SHP77 (cell line): ENCODE data around the gene MTPN.

Experiments used
- DNase-seq, 2 experiments: peaks; one replicate each; lab custom pipeline; 2025; lab: John Stamatoyannopoulos, UW

The MTPN gene

DNA sequence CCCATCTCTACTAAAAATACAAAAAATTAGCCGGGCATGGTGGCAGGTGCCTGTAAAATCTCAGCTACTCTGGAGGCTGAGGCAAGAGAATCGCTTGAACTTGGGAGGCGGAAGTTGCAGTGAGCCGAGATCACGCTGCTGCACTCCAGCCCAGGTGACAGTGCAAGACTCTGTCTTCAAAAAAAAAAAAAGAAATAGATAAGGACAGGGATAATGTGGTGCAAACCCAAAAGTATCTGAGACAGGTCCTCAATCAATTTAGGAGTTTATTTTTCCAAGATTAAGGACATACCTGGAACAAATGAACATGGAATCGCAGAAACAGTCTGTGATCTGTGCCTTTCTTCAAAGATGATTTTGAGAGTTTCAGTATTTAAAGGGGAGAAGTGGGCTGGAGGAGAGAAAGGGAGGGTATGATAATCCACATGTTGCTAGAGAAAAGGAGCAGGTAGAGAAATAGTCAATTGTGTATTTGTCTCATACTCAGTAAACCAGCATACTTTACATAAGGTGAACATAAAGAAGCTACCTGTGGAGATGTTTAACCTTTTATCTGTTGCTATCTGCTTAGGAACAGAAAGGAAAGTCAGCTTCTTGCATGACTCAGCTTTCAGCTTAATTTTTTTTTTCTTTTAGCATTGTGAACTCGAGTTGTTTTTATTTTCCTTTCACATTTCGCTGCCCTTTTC is 4.9 kb upstream of the MTPN start:
- DNase-seq, result no peak

DNA sequence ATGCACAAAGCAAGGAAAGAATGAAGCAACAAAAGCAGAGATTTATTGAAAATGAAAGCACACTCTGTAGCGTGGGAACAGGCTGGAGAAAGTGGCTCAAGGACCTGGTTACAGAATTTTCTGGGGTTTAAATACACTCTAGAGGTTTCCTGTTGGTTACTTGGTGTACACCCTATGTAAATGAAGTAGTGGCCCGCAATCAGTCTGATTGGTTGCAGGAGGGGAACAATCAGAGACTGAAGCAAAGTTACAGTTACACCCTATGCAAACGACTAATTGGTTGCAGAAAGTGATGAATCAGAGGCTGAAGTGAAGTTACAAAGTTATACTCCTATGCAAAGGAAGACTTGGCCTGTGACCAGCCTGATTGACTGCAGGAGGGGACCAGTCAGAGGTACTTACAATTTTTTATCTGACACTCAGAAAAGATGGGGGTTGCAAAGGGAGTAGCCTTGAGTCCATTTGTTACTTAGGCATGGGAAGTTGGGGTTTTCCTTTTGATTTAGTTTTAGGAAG is 3.6 kb upstream of the MTPN start:
- DNase-seq, result no peak

DNA sequence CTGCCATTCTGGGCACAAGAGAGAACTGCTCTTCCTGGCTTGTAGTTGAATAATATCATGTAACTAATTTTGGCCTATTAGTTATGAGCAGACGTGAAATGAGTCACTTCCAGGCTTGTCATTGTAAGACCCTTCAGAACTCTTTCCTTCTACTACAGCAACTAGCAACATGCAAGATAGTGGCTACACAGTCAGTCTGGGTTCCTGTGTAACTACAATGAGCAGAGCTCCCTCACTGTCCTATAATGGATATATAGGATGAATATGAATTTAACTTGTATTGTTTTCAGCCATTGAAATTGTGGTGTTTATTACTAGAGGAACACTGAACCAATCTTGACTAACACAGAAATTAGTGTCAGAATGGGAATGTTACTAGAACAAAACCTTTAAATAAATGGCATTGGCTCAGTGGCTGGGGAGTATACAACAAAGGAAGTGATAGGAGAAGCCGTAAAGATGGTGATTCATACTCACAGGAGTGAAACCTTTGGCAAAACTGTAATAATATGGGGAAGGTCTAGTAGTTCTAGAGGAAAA is 2.9 kb upstream of the MTPN start:
- no peak for DNase-seq

DNA sequence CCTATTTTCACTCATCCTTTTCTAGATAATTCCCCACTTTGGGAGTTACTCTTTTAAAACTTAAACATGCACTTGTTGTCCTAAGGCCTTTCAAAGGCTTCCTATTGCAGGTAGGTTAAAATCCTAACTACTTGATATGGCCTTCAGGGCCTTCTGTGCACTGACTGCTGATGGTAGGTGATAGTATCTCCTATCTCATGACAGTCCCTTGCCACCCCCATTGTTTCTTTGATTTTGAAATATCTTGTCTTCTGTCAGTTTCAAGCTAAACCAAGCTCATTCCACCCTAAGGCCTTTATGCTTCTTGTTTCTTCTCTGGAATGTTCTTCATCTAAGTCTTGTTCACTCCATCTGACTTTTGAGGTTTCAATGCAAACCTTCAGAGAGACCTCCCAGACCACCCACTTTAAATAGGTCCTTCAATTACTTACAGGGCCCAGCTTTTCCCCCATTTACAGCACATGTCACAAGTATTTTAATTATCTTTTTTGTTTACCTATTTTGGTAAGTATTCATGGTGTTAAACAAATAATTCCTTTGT is 2.4 kb upstream of the MTPN start:
- DNase-seq, result no peak

DNA sequence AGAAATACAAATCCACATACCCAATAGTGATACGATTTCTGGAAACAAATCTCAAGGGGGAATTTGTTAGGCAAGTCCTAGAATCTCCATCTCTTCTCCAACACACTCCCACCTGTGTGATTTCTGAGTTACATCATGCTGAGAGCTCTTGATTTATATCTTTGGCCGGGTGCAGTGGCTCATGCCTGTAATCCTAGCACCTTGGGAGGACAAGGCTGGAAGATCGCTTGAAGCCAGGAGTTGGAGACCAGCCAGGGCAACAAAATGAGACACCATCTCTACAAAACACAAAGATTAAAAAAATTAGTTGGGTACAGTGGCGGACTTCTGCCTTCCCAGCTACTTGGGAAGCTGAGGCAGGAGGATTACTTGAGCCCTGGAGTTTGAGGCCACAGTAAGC is 1.5 kb upstream of the MTPN start:
- DNase-seq, result no peak

DNA sequence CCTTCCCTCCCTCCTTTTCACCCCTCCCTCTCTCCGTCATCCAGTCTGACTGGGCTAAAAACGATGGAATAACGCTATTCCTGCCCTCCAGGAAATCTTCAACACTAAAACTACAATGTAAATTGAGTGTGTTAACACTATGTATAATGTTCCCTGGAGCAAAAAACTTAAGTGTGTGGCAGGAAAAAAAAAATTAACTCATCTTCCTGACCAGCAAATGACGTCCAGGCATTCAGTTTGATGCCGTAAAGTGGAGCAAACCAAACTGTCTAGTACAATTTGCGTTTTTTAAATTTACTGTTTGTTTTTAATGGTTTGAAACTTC is 545 bp upstream of the MTPN start:
- no peak for DNase-seq

DNA sequence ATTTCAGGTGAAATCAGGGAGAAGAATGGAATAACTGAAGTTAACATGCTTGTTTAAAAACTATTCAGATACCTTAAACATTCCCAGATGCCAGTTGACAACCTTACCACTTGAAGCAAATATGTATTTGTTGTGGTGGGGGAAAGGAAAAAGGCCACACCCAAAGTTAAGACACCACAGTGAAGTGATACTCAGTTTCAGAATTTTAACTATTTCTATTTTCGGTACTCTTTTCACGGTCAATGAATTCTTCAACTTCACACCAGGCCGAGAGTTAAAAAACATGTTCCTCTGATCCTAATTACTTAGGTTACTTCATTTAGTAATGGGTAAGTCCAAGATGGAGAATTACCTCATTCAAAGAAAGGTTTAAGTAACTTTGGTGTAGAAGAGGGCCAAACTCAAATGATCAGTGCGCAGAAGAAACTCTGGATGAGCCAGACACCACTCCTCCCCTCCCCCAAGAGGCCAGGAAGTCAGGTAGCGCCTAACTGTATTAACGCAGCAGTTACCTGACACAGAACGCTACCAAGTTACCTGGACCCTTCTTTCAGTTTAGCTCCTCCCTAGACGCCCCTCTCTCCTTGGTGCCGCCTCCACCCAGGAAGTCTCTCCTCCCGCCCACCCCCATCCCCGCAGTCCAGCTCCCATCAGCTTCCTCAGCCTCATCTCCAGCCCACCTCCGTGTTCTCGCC is 700 bp downstream of the MTPN start:
- no peak for DNase-seq

DNA sequence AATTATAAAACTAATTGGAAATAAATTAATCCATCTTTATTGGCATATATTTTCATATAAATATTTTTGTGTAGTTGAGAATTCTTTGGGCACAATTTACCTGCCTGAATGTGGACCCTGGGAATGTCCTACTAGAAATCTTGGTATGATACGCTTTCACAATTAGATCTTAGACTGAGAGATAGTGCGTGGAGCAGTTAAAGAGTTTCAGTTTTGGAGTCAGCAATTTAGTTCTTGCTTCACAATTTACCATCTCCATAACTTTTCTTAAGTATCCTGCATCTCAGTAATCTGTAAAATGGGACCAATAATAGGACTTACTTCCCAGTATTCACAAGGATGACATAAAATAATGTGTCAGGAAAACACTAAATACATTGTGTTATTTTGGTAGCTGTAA is 2.0 kb downstream of the MTPN start:
- no peak for DNase-seq

DNA sequence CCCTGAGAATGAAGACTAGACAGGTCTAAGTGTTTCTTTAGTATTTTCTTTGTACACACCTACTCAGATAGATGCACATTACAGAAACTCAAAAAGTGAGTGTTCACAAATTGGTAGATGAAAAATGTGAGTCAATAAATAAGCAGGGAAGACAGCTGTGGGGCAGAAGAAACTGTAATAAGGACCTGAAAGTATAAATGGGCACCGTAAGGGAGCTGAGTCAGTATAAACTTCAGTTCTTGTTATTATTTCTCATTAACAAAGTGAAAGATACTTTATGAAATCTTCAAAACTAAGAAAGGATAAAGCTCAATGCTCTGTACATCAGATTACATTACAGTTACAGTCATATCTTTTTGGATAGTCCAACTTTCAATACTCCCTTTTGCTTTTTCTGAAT is 2.5 kb downstream of the MTPN start:
- DNase-seq, result no peak

DNA sequence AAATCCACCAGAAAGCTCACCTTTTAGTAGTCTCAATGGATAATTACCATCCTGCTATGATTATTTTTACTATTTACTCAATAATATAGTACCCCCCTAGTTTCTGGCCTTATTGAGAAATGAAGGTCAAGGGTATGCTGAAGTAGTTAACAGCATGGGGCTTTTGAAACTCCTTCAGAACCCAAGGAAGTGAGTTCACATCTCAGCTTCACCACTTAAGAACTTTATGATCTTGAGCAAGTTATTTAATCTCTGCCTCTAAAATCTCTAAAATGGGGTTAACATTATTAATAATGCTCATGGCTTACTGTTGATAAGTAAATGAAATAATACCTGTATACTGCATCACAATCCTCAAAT is 5.8 kb downstream of the MTPN start:
- DNase-seq, result no peak

DNA sequence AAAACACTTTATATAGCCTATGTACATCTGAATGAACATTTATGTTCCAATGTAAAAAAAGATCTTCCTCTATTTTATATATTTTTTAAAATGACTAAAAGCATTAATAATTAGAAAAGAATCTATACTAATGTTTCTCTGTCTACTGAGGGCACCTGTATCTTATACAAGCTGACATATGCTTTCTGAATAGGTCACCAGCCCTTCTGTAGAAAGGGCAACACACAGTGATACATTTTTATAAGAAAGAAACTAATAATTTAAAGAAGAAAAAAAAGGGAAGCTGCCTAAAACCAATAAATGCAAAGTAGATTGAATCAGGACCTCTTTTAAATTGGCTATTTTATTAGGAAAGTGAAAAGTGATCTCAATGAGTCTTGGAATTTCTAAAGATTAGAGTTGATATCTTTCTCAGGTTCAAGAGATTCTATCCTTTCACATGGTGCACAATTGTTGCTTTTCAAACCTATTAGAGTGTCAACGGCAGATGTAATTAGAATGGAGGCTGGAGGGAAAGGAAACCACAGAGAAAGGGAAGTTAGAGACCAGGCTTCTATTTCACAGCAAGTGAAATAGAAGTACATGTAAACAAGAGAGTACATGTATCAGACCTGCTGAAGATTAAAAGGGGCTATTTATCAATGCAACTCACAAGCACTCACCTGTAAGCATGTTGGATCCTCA is 6.3 kb downstream of the MTPN start:
- DNase-seq, result no peak

DNA sequence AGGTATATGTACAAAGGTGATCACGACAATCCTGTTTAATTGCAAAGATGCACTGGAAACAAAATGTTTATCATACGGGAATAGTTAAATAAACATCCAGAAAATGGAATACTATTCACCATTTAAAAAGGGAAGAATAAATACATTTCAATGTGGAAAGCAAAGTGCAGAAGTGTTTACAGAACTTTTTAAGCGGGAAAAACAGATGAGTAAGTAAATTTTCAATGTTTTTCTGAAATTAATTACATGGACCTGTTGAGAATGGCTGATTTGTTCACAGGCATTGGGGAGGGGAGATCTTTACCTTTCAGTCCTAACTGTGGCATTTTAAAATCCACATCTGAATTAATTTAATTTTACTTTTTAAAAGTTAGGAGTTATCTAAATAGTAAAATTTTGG is 7.1 kb downstream of the MTPN start:
- DNase-seq, result no peak

DNA sequence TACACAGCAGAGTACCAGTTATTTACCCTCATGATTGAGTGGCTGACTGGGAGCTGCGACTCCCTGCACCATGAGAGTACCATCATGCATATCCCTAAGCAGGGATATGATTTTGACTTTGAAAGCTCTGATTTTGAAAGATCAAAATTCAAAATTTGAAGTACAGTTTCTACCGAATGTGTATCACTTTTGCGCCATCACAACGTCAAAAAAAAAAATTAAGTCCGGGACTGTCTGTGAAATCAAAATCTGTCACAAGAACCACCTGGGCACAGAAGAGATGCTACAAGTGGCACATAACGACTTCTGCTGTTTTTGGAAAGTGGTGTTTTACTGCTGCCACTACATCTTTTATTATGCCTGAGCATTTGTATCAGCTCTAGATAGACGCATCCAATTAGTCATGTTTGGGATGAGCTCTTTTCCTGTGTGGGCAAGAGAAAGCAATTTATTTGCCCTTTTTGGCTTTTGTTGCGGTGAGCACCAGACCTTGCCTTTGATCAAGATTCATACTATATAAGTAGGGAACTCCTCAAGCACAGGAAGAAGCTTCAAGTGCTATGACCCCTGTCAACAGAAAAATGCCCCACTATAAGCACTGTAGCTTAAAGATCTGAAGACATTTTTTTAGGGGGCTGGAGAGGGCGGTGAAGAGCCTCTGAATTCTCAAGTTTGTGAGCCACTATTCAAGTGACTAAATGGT is 10.7 kb downstream of the MTPN start:
- DNase-seq, result no peak

DNA sequence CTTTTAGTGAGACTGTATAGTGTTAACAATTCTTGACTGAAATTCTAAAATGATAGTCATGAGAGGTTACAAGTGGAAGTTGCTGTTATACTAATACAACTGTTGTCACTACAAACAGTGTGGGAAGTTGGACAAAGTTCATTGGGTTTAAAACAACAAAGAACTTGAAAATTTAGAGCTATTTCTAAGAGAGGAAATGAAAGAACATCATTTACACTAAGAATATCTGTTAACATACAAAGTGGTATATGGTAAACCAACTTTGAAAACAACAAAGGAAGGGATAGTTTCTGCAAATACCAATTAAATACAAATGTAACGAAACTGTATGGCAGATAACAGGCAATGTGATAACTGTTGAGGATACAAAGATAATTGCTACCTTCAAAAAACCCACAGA is 11.6 kb downstream of the MTPN start:
- DNase-seq, result no peak

DNA sequence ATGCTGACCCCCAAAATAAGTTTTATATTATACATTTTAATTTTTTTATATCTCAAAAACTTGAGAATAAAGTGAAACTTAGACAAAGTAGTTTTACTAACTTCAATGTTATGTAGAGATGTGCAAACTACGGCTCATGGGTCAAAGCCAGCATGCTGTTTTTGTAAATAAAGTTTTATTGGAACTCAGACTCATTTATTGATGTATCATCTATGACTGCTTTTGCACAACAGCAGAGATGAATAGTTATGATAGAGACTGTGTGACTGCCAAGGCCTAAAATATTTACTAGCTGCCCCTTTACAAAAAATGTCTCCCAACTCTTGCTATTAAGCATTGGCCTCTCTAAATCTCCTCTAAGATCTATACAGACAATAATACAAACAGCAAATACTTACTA is 12.4 kb downstream of the MTPN start:
- DNase-seq, result no peak

DNA sequence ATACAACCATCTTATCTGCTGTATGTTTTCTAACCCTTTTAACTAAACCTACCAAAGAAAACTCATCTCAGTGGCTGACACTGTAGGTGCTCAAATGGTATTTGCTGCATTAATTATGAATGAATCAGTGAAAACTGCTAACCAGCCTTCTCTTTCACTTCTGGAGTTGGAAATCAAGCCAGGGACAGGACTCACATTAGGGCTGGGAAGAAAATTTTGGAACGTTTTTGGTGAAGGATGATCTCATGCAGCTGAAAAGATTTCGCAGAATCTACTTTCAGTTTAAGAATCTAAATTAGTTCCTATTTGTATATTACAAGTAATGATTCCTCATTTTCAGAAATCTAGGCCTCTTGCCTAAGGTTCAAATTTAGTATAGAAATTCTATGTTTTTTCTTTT is 12.9 kb downstream of the MTPN start:
- no peak for DNase-seq

DNA sequence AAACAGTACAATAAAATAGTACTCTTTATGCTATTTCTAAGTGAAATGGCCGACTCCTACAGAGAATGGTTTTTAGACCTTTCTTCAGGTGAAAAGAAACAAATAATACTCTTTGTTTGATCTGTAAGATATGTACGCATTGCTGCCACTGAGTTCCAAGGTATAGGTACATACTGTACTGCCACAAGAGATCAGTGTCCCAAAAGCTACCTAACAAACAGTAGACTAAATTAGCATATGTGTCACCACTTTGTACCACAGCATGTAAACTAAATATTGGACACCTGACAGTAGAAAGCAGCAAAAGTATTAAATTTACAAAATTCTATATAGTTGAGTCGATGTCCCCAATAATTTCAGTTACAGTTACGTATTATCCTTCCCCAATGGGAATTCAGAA is 14.4 kb downstream of the MTPN start:
- DNase-seq, result no peak

DNA sequence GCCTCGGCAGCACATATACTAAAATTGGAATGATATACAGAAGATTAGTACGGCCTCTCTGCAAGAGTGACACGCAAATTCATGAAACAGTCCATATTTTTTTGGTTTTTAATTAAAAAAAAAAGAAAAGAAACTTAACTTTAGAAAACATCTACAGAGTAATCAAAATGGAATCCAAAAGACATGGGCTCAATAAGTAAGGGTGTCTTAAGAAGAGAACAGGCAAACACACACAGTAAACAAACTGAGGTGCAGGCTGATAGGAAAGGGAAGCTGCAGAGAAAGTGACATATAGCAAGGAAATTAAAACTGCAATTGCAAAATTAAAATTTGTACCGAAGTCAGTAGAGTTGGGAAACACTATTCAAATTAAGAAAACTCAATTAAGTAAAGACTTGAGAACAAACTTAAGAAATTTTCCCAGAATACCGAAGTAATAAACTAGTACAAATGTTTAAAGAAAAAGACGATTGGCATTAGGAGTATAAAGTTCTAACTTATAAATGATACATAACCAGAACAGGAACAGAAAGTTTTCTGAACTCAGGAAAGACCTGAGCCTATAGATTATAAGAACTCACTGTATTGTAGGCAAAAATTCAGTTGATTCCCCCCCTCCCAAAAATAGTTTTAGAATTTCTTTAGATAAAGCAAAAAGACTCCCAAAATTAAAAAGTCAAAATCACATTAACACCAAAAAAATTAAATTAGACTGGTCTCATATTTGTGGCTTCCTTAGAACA is 16.3 kb downstream of the MTPN start:
- no peak for DNase-seq

DNA sequence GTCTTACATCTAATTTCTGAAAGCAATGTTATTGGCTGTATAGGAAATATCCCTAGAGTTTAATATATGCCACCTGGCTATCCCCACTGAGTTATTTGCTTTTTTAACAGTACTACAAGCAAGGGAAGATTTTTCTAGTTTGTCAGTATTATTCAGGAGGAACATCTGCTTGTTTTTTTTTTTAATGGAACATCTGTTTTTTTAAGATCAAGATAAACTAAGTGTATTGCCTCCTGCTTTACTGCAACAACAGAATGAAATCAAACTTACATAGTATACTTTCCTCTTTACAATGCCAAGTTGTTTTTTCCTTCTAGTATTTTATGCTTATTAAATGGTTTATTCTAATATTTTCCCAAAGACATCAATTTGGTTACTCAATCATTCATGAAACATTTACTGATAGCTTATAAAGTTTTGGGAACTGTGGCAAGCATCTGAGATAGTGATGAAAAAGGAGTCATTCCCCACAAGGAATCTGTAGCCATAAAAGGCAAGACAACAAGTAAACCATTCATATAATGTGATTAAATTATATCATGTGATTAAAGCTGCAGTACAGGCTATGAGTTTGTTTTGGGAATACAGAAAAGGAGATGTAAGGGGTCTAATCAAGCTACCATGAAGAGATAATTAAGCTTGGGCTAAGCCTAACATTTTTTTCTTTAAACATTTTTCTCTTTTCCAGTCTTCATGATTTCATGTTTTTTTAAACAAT is 17.4 kb downstream of the MTPN start:
- DNase-seq, result no peak

DNA sequence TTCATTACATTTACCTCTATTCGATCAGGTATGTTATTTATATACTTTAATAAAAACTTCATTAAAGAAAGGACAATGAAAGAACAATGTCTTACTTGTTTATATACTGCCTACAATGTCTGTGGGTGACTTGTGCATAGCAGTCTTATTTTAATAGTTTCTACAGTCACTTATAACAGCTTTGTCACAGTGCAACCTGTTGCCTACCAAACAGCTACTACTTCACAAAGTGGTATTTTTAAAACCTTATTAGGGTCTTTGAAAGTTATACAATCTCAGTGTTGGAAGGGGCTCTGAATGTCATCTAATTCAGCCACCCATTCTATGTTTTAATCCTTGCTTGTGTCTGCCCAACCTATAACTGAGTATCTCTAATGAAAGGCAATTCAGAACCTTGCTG is 19.0 kb downstream of the MTPN start:
- no peak for DNase-seq

DNA sequence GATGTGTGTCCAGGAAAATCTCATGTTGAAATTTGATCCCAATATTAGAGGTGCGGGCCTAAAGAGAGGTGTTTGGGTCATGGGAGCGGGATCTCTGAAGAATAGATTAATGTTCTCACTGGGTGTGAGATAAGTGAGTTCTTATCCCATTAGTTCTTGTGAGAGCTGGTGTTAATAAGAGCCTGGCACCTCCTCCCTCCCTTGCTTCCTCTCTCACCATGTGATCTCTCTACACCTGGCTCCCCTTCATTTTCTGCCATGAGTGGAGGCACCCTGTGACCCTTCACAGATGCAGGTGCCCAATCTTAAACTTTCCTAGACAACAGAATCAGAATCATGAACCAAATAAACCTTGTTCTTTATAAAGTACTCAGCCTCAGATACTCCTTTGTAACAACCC is 19.5 kb downstream of the MTPN start:
- no peak for DNase-seq
